HepG2 (cell line): ENCODE measurements around the gene ARHGAP9. TPM values are rescaled to one million over a fixed set of nuclear protein-coding genes. Genes with fewer than 3 reads are reported as not detected.
A peak's percentile ranks its signal among the peaks of the same experiment; 100 is the strongest.

Experiments
- ATAC-seq: fragments of 200-7000 bp; cut with Tn5 transposase; 3 replicates; pipeline ENCODE4 v1.9.1; 2020; ENCODE audit warnings: mild to moderate bottlenecking, moderate library complexity
- BruUV-seq: library from RNA; stranded (reverse); fragments of 400-500 nt; replicated peaks from 2 replicates; lab custom pipeline; 2021; lab: Mats Ljungman, UMichigan
- CTCF ChIA-PET: fragments of 300-600 bp; formaldehyde crosslinking; extraction: SDS; loops from one replicate; lab custom pipeline; 2021; ENCODE audit warnings: low total read pairs, inconsistent platforms, low intra/inter-chr PET ratio; lab: Yijun Ruan, JAX
- POLR2A ChIA-PET: fragments of 350-600 bp; sonication (Branson Sonifier 250); formaldehyde crosslinking; loops from one replicate; lab custom pipeline; 2020; ENCODE audit warnings: antibody characterized with exemption, inconsistent platforms; lab: Yijun Ruan, JAX
- DNase-seq: peaks from one replicate; pipeline ENCODE4 v3.0.0-alpha.2; 2015; ENCODE audit warnings: low spot score
- FAIRE-seq: peaks from 3 replicates; lab custom pipeline; 2011; peaks lifted over from hg19 to GRCh38; lab: Jason Lieb, UNC
- H2AFZ ChIP-seq: one replicate; pipeline ENCODE4 v1.6.1; 2011; ENCODE audit warnings: low read length, inconsistent platforms
- H3K27ac ChIP-seq: fragments of 300-600 bp; 3 replicates; pipeline ENCODE4 v1.8.0; 2011; ENCODE audit warnings: mixed run types, mild to moderate bottlenecking, mixed read lengths, low read length, inconsistent platforms; ENCODE audit not compliant: insufficient read depth; ENCODE audit errors: extremely low read length
- H3K27me3 ChIP-seq, 2 experiments: fragments of 200-600 bp in 1 of 2; 2 replicates in 1 of 2; 3 replicates in 1 of 2; pipeline versions ENCODE4 v1.6.0 to v1.8.0; 2011; ENCODE audit warnings: low read length in 2 of 2, mild to moderate bottlenecking in 2 of 2, moderate library complexity in 2 of 2, inconsistent platforms in 1 of 2; ENCODE audit not compliant: insufficient read depth in 2 of 2, control insufficient read depth in 1 of 2
- H3K36me3 ChIP-seq, 2 experiments: fragments of 200-600 bp in 1 of 2; replicated peaks in 1 of 2; 2 replicates in 1 of 2; 3 replicates in 1 of 2; pipeline versions ENCODE4 v1.5.1 to v1.8.0; 2011; ENCODE audit warnings: low read length in 2 of 2, inconsistent platforms in 1 of 2; ENCODE audit not compliant: insufficient read depth in 2 of 2, control insufficient read depth in 1 of 2
- H3K4me1 ChIP-seq: 2 replicates; pipeline ENCODE4 v1.5.1; 2012; ENCODE audit warnings: low read length, inconsistent platforms; ENCODE audit not compliant: insufficient read depth
- H3K4me2 ChIP-seq: 2 replicates; pipeline ENCODE4 v1.6.0; 2011; ENCODE audit warnings: low read depth, low read length, inconsistent platforms
- H3K4me3 ChIP-seq, 3 experiments: fragments of 200-600 bp in 1 of 3; sonication (generic), shearing (Covaris generic) in 1 of 3; replicated peaks in 1 of 3; 2 replicates each; pipeline ENCODE4 v1.5.1; 2011 to 2016; ENCODE audit warnings: low read length in 3 of 3, inconsistent platforms in 2 of 3, low read depth in 2 of 3, mild to moderate bottlenecking in 2 of 3, control low read depth in 1 of 3, mixed read lengths in 1 of 3; ENCODE audit not compliant: insufficient read depth in 1 of 3
- H3K79me2 ChIP-seq: one replicate; pipeline ENCODE4 v1.6.1; 2011; ENCODE audit warnings: low read length, inconsistent platforms; ENCODE audit not compliant: insufficient read depth
- H3K9ac ChIP-seq: 2 replicates; pipeline ENCODE4 v1.6.0; 2011; ENCODE audit warnings: mild to moderate bottlenecking, low read depth, low read length, inconsistent platforms; ENCODE audit not compliant: insufficient read depth
- H3K9me3 ChIP-seq: 2 replicates; pipeline ENCODE4 v1.5.1; 2012; ENCODE audit warnings: mild to moderate bottlenecking, low read length
- H4K20me1 ChIP-seq: 2 replicates; pipeline ENCODE4 v1.6.0; 2011; ENCODE audit warnings: inconsistent platforms, mild to moderate bottlenecking, low read length, moderate library complexity; ENCODE audit not compliant: insufficient read depth
- BRD4 ChIP-seq: sonication (generic); formaldehyde crosslinking; IDR thresholded peaks from 2 replicates; pipeline ENCODE4 v1.4.0; 2020; ENCODE audit warnings: missing genetic modification reagents
- CHCHD3 ChIP-seq: sonication (generic); formaldehyde crosslinking; IDR thresholded peaks from 2 replicates; pipeline ENCODE4 v1.8.0; 2022; ENCODE audit warnings: mild to moderate bottlenecking, missing genetic modification reagents, moderate library complexity
- FOSL2 ChIP-seq: sonication (generic); formaldehyde crosslinking; IDR thresholded peaks from 2 replicates; pipeline ENCODE4 v1.4.0; 2020; ENCODE audit warnings: missing genetic modification reagents
- SMARCE1 ChIP-seq: fragments of 450-650 bp; IDR thresholded peaks from 2 replicates; pipeline ENCODE4 v1.6.1; 2017; ENCODE audit warnings: borderline replicate concordance
- WIZ ChIP-seq: sonication (generic); formaldehyde crosslinking; IDR thresholded peaks from 2 replicates; pipeline ENCODE4 v1.5.1; 2020; ENCODE audit warnings: mild to moderate bottlenecking, missing genetic modification reagents
- ZNF121 ChIP-seq: sonication (generic); formaldehyde crosslinking; IDR thresholded peaks from 2 replicates; pipeline ENCODE4 v1.5.0; 2020; ENCODE audit warnings: mild to moderate bottlenecking, missing genetic modification reagents
- ZNF20 ChIP-seq: sonication (generic); formaldehyde crosslinking; IDR thresholded peaks from 2 replicates; pipeline ENCODE4 v1.4.0; 2020; ENCODE audit warnings: mild to moderate bottlenecking, moderate library complexity, missing genetic modification reagents
- ZSCAN22 ChIP-seq: sonication (generic); formaldehyde crosslinking; IDR thresholded peaks from 2 replicates; pipeline ENCODE4 v1.4.0; 2020; ENCODE audit warnings: mild to moderate bottlenecking, missing genetic modification reagents
- WGBS: methylation state at CpG from one replicate; pipeline ENCODE4 v1.1.6; 2017; ENCODE audit warnings: low lambda C conversion rate; 5-methylcytosine and 5-hydroxymethylcytosine counted together
- in situ Hi-C: cut with HindIII; loops from 2 replicates; pipeline ENCODE4 v1.10.0; 2017; ENCODE audit warnings: low pct_unique_long_range_greater_than_20kb; ENCODE audit not compliant: extremely low pct_ligation_motif_present
- intact Hi-C: fragments of 100-400 bp; cut with micrococcal nuclease; formaldehyde crosslinking; loops from one replicate; pipeline ENCODE4 v1.10.0; 2022; ENCODE audit not compliant: unreplicated experiment
- polyA plus RNA-seq, 8 experiments: library from polyadenylated mRNA; depleted of rRNA in 3 of 8; stranded (reverse) in 7 of 8; unstranded in 1 of 8; fragments of >200 nt; fragmentation: Illumina TruSeq in 4 of 8; extraction: Trizol in 4 of 8; gene quantifications; 2 replicates each; pipeline versions ENCODE4 v1.2.1 to v1.2.3, GENCODE V29; 2011 to 2016; ENCODE audit warnings: low read depth in 4 of 8, missing spikeins in 1 of 8, mixed read lengths in 1 of 8; ENCODE audit not compliant: insufficient read depth in 1 of 8
- total RNA-seq, 5 experiments: library from RNA; depleted of rRNA; stranded (reverse); fragments of >200 nt; fragmentation: Illumina TruSeq; extraction: Trizol; gene quantifications; 2 replicates each; pipeline ENCODE4 v1.2.3, GENCODE V29; 2016; ENCODE audit warnings: low read depth in 1 of 5
- TF ChIP-seq, protein P1 (sequence below): sonication (generic); formaldehyde crosslinking; conservative IDR thresholded peaks from 2 replicates; pipeline ENCODE4 v1.8.1; 2023; ENCODE audit warnings: missing genetic modification reagents
- TF ChIP-seq, protein P2 (sequence below): sonication (generic); formaldehyde crosslinking; IDR thresholded peaks from 2 replicates; pipeline ENCODE4 v1.4.0; 2020; ENCODE audit warnings: missing genetic modification reagents
- TF ChIP-seq, protein P3 (sequence below): sonication (generic); formaldehyde crosslinking; IDR thresholded peaks from 2 replicates; pipeline ENCODE4; 2020; ENCODE audit warnings: missing genetic modification reagents, mild to moderate bottlenecking, borderline replicate concordance

Gene ARHGAP9
- total and polyA plus RNA-seq, 2 of the 13 experiments (the other 11 are each of a cell fraction or from before 2014, with no cell fraction given): 0.18 to 1.2 TPM

DNA sequence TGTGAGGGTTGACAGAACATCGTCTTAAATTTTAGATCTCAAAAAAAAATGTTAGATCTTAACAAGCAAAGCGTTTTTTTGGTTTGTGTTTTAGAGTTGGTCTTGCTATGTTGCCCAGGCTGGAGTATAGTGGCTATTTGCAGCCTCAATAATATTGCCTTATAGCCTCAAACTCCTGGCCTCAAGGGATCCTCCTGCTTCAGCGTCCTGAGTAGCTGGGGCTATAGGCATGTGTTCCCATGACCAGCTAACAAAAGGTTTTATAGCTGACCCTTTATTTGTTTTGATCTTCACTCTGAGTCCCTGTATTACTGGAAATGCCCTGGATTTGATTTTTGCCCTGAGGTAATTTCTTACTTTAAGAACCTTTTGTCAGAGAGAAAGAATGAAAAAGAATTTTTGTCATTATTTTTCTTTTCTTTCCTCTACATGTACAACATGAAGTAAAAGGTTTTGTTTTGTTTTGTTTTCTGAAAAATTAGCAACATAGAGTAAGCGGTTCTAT lies 39.9 kb downstream of the ARHGAP9 start:
- 81% methylated on average over 4 of the region's 4 CpGs for WGBS
- H3K4me3 ChIP-seq: no peak overlapping the region
- in situ Hi-C loops: no loop called here
- no TSS peak for BruUV-seq
- no peak overlapping the region for H3K9ac ChIP-seq
- no peak overlapping the region for H2AFZ ChIP-seq
- no peak for DNase-seq
- TF ChIP-seq BRD4 (CRISPR knock-in tag) (no peak), ZNF121 (CRISPR knock-in tag) (0 out of 2 replicates have a peak, but pooled peaks have one; percentile 13)
- TF ChIP-seq, all 625 proteins: peak for 1
- no peaks in the 10 kb centered on the region for H3K79me2 ChIP-seq
- no peak overlapping the region for H3K27ac ChIP-seq
- no peaks in the 10 kb centered on the region for H3K9me3 ChIP-seq
- H3K36me3 ChIP-seq: no peaks in the 10 kb centered on the region
- FAIRE-seq (no peak), ATAC-seq (no peak)
- peaks cover 14% of the 10 kb centered on the region for H3K4me1 ChIP-seq
- H4K20me1 ChIP-seq: no peaks in the 10 kb centered on the region
- ChIA-PET CTCF (no interaction called here), POLR2A (interaction anchor here (1.1 kb wide), 1 partner anchor 10 kb away, joined by 3 read pairs; no protein-coding TSS in a partner anchor)
- intact Hi-C loops: no loop called here
- H3K27me3 ChIP-seq: no peaks in the 10 kb centered on the region
- no peak overlapping the region for H3K4me2 ChIP-seq

DNA sequence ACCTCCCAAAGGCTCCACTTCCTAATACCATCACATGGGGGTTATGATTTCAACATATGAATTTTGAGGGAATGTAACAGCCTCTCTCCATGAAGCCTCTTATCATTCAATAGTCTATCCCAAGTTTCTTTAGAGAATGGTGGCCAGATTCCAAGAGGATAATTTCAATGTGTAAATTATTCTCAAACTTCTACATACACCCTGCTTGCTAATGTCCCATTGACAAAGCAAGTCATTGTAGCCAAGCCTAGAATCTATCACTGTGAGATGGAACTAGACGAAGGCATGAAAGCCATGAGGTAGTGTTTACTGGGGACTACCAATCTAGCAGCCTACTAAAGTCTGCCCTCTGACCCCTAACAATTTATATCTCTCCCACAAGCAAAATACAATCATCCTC lies 41.3 kb downstream of the ARHGAP9 start:
- DNase-seq (no peak), FAIRE-seq (no peak), ATAC-seq (no peak)
- Histone ChIP-seq H3K4me1 (peaks cover 27% of the 10 kb centered on the region), H3K4me3 (no peak overlapping the region), H4K20me1 (no peaks in the 10 kb centered on the region), H3K27me3 (no peaks in the 10 kb centered on the region), H3K9ac (no peak overlapping the region), H3K4me2 (no peak overlapping the region), H3K9me3 (no peaks in the 10 kb centered on the region), H2AFZ (no peak overlapping the region), H3K27ac (no peak overlapping the region), H3K36me3 (no peaks in the 10 kb centered on the region), H3K79me2 (no peaks in the 10 kb centered on the region)
- intact Hi-C loops: no loop called here
- TF ChIP-seq, protein P1, sequence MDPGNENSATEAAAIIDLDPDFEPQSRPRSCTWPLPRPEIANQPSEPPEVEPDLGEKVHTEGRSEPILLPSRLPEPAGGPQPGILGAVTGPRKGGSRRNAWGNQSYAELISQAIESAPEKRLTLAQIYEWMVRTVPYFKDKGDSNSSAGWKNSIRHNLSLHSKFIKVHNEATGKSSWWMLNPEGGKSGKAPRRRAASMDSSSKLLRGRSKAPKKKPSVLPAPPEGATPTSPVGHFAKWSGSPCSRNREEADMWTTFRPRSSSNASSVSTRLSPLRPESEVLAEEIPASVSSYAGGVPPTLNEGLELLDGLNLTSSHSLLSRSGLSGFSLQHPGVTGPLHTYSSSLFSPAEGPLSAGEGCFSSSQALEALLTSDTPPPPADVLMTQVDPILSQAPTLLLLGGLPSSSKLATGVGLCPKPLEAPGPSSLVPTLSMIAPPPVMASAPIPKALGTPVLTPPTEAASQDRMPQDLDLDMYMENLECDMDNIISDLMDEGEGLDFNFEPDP (CRISPR knock-in tag): no peak
- TF ChIP-seq, protein P2, sequence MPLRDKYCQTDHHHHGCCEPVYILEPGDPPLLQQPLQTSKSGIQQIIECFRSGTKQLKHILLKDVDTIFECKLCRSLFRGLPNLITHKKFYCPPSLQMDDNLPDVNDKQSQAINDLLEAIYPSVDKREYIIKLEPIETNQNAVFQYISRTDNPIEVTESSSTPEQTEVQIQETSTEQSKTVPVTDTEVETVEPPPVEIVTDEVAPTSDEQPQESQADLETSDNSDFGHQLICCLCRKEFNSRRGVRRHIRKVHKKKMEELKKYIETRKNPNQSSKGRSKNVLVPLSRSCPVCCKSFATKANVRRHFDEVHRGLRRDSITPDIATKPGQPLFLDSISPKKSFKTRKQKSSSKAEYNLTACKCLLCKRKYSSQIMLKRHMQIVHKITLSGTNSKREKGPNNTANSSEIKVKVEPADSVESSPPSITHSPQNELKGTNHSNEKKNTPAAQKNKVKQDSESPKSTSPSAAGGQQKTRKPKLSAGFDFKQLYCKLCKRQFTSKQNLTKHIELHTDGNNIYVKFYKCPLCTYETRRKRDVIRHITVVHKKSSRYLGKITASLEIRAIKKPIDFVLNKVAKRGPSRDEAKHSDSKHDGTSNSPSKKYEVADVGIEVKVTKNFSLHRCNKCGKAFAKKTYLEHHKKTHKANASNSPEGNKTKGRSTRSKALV: no peak
- TF ChIP-seq ZSCAN22 (CRISPR knock-in tag) (no peak), CHCHD3 (CRISPR knock-in tag) (no peak), FOSL2 (no peak), SMARCE1 (no peak), ZNF20 (CRISPR knock-in tag) (no peak), WIZ (CRISPR knock-in tag) (no peak)
- TF ChIP-seq, protein P3, sequence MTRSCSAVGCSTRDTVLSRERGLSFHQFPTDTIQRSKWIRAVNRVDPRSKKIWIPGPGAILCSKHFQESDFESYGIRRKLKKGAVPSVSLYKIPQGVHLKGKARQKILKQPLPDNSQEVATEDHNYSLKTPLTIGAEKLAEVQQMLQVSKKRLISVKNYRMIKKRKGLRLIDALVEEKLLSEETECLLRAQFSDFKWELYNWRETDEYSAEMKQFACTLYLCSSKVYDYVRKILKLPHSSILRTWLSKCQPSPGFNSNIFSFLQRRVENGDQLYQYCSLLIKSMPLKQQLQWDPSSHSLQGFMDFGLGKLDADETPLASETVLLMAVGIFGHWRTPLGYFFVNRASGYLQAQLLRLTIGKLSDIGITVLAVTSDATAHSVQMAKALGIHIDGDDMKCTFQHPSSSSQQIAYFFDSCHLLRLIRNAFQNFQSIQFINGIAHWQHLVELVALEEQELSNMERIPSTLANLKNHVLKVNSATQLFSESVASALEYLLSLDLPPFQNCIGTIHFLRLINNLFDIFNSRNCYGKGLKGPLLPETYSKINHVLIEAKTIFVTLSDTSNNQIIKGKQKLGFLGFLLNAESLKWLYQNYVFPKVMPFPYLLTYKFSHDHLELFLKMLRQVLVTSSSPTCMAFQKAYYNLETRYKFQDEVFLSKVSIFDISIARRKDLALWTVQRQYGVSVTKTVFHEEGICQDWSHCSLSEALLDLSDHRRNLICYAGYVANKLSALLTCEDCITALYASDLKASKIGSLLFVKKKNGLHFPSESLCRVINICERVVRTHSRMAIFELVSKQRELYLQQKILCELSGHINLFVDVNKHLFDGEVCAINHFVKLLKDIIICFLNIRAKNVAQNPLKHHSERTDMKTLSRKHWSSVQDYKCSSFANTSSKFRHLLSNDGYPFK (CRISPR knock-in tag): no peak
- POLR2A ChIA-PET: no interaction called here
- no TSS peak for BruUV-seq
- WGBS: 80% methylated on average over 1 of the region's 1 CpG
- CTCF ChIA-PET: no interaction called here
- in situ Hi-C loops: no loop called here
